PC-9 (cell line): ENCODE results near the gene CSRNP2. TPM values are rescaled to one million over a fixed set of nuclear protein-coding genes. Genes with fewer than 3 reads are reported as not detected.

ENCODE experiments used
- BruUV-seq: library from RNA; stranded (reverse); fragments of 400-500 nt; replicated peaks from 2 replicates; lab custom pipeline; 2021; lab: Mats Ljungman, UMichigan
- CTCF ChIA-PET: fragments of 300-600 bp; sonication (Branson Sonifier 250); formaldehyde crosslinking; loops from one replicate; lab custom pipeline; 2022; ENCODE audit warnings: antibody characterized with exemption; lab: Charles Lee
- POLR2A ChIA-PET: fragments of 300-600 bp; sonication (Branson Sonifier 250); formaldehyde crosslinking; loops from one replicate; lab custom pipeline; 2022; ENCODE audit warnings: antibody characterized with exemption; ENCODE audit not compliant: unreplicated experiment; lab: Charles Lee
- DNase-seq, 2 experiments: peaks; one replicate each; pipeline versions ENCODE4 v3.0.0 to v3.0.0-alpha.2; 2015 to 2022; ENCODE audit warnings: mixed read lengths in 1 of 2
- H2AFZ ChIP-seq: fragments of 200-600 bp; sonication (generic); 2 replicates; pipeline ENCODE4 v1.8.1; 2017; ENCODE audit warnings: antibody characterized with exemption
- H3F3A ChIP-seq: fragments of 200-600 bp; sonication (generic); 2 replicates; pipeline ENCODE4 v1.8.1; 2017; ENCODE audit warnings: antibody characterized with exemption, mild to moderate bottlenecking, low read depth; ENCODE audit not compliant: insufficient read depth
- H3K27ac ChIP-seq: fragments of 200-600 bp; sonication (generic); 2 replicates; pipeline ENCODE4 v1.6.1; 2016; ENCODE audit warnings: mixed run types
- H3K27me3 ChIP-seq: fragments of 200-600 bp; sonication (generic); 2 replicates; pipeline ENCODE4 v1.6.1; 2016; ENCODE audit warnings: low read depth, mixed run types; ENCODE audit not compliant: insufficient read depth
- H3K36me3 ChIP-seq: fragments of 200-600 bp; sonication (generic); 2 replicates; pipeline ENCODE4 v1.6.1; 2016; ENCODE audit warnings: low read depth, mixed run types
- H3K4me1 ChIP-seq: fragments of 200-600 bp; sonication (generic); replicated peaks from 2 replicates; pipeline ENCODE4 v1.6.1; 2016; ENCODE audit warnings: mixed run types; ENCODE audit not compliant: insufficient read depth
- H3K4me2 ChIP-seq: fragments of 200-600 bp; sonication (generic); 2 replicates; pipeline ENCODE4 v1.6.1; 2017; ENCODE audit warnings: mixed run types
- H3K4me3 ChIP-seq: fragments of 200-600 bp; sonication (generic); 2 replicates; pipeline ENCODE4 v1.6.1; 2016; ENCODE audit warnings: mixed run types
- H3K79me2 ChIP-seq: fragments of 200-600 bp; sonication (generic); 2 replicates; pipeline ENCODE4 v1.6.1; 2017; ENCODE audit warnings: low read depth, mixed run types
- H3K9me2 ChIP-seq: fragments of 200-600 bp; sonication (generic); 2 replicates; pipeline ENCODE4 v1.8.1; 2017; ENCODE audit warnings: mild to moderate bottlenecking; ENCODE audit not compliant: insufficient read depth
- H3K9me3 ChIP-seq: fragments of 200-600 bp; sonication (generic); 2 replicates; pipeline ENCODE4 v1.8.1; 2016; ENCODE audit warnings: low read depth; ENCODE audit not compliant: insufficient read depth
- H4K20me1 ChIP-seq: fragments of 200-600 bp; sonication (generic); 2 replicates; pipeline ENCODE4 v1.8.1; 2017; ENCODE audit not compliant: insufficient read depth
- EZH2 ChIP-seq: fragments of 200-600 bp; sonication (generic); IDR thresholded peaks from 2 replicates; pipeline ENCODE4 v1.8.0; 2017; ENCODE audit warnings: antibody characterized with exemption, low read depth
- intact Hi-C: fragments of 100-400 bp; cut with micrococcal nuclease; formaldehyde crosslinking; loops from one replicate; pipeline ENCODE4 v1.10.0; 2022; ENCODE audit not compliant: unreplicated experiment
- total RNA-seq: library from RNA; stranded (reverse); gene quantifications from 2 replicates; pipeline ENCODE4 v1.2.3, GENCODE V29; 2021
- TF ChIP-seq, protein P1 (sequence below): fragments of 200-600 bp; sonication (generic); conservative IDR thresholded peaks from 2 replicates; pipeline ENCODE4 v1.6.1; 2017; ENCODE audit warnings: mixed run types, antibody characterized with exemption, mild to moderate bottlenecking, moderate library complexity

The CSRNP2 gene
- total RNA-seq, 1 experiment from 2014 or later = 19.3 TPM

DNA sequence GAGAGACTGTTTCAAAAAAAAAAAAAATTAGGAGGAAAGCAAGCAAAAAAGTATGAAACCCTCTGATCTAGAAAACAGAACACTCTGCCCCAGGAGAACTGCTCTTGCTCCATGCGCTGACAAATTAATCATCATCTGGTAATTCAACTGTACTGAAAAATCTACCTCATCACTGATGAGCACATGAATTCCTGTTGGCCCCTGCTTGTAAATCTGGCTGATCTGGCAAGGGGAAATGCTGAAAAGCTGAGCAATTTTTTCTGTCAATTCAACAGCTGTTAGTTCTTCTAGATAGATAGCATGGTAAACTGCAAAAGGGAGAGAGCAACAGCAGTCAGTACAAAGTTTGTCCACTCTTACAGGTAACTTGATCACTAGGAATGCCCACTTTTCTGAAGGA lies 15.2 kb upstream of the CSRNP2 start:
- intact Hi-C loops = no loop called here
- Histone ChIP-seq H4K20me1 (no peaks in the 10 kb centered on the region), H2AFZ (no peak overlapping the region), H3K79me2 (no peaks in the 10 kb centered on the region), H3K27ac (no peak overlapping the region), H3K9me3 (no peaks in the 10 kb centered on the region), H3K27me3 (no peaks in the 10 kb centered on the region), H3K4me2 (no peak overlapping the region), H3K4me3 (no peak overlapping the region), H3K4me1 (no peaks in the 10 kb centered on the region), H3K36me3 (peaks cover 12% of the 10 kb centered on the region; the same call in 1 of the 2 replicates), H3K9me2 (no peaks in the 10 kb centered on the region), H3F3A (peaks cover 6% of the 10 kb centered on the region)
- TF ChIP-seq, protein P1, sequence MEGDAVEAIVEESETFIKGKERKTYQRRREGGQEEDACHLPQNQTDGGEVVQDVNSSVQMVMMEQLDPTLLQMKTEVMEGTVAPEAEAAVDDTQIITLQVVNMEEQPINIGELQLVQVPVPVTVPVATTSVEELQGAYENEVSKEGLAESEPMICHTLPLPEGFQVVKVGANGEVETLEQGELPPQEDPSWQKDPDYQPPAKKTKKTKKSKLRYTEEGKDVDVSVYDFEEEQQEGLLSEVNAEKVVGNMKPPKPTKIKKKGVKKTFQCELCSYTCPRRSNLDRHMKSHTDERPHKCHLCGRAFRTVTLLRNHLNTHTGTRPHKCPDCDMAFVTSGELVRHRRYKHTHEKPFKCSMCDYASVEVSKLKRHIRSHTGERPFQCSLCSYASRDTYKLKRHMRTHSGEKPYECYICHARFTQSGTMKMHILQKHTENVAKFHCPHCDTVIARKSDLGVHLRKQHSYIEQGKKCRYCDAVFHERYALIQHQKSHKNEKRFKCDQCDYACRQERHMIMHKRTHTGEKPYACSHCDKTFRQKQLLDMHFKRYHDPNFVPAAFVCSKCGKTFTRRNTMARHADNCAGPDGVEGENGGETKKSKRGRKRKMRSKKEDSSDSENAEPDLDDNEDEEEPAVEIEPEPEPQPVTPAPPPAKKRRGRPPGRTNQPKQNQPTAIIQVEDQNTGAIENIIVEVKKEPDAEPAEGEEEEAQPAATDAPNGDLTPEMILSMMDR = no peak
- TF ChIP-seq EZH2 = no peak
- ChIA-PET POLR2A (no interaction called here), CTCF (no interaction called here)
- BruUV-seq = no TSS peak
- DNase-seq = no peak

DNA sequence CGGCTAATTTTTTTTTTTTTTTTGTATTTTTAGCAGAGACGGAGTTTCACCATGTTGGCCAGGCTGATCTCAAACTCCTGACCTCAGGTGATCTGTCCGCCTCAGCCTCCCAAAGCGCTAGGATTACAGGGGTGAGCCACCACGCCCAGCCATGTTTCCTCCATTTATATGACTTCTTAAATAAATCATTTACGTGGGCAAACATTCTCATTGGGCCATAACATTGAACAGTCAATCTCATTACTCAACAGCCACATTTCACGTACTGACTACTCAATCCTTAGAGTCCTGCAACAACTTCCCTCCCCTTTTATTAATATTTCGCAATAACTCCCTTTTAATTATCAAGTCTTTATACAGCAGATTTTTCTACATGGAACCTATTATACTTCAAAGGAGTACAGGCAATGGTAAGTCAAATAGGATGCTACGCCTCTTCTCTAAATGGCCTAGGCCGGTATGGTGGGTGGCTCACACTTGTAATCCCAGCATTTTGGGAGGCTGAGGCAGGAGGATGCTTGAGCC lies 7.4 kb upstream of the CSRNP2 start:
- ChIA-PET POLR2A (no interaction called here), CTCF (no interaction called here)

DNA sequence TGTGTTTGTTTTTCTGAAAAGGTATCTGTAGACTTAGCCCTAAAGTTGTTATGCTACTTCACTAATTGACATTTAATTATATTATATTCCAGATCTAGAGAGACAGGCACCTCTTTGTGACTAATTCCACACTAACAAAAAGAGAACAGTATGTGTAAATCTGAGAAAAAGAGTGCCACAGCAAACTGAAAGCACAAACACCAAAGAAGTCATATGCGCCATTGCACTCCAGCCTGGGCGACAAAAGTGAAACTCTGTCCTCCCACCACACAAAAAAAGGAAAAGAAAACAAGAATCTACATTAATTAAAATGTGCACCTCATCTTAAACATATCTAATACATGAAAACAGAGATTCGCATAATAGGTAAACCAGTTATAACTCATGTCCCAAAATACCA lies 4.4 kb upstream of the CSRNP2 start:
- DNase-seq = no peak
- Histone ChIP-seq H3K4me1 (no peaks in the 10 kb centered on the region), H3K4me3 (no peak overlapping the region), H3K36me3 (no peaks in the 10 kb centered on the region), H3F3A (peaks cover 12% of the 10 kb centered on the region; the same call in 1 of the 2 replicates), H4K20me1 (no peaks in the 10 kb centered on the region), H3K27ac (no peak overlapping the region), H3K27me3 (no peaks in the 10 kb centered on the region), H3K79me2 (no peaks in the 10 kb centered on the region), H3K9me2 (no peaks in the 10 kb centered on the region), H3K4me2 (no peak overlapping the region), H3K9me3 (no peaks in the 10 kb centered on the region), H2AFZ (no peak overlapping the region)
- intact Hi-C loops = loop anchor here (10.0 kb wide), 1 partner anchor 257 kb away; the partner anchor contains the start of gene CELA1
- BruUV-seq = no TSS peak
- POLR2A ChIA-PET = no interaction called here
- no peak for TF ChIP-seq EZH2
- TF ChIP-seq, protein P1 = no peak
- CTCF ChIA-PET = no interaction called here

More for the DNA sequence above, 7.4 kb upstream of the CSRNP2 start:
- H3K27ac ChIP-seq = no peak overlapping the region
- DNase-seq = no peak
- no peaks in the 10 kb centered on the region for H3K79me2 ChIP-seq
- no peak overlapping the region for H3K4me2 ChIP-seq
- H4K20me1 ChIP-seq = no peaks in the 10 kb centered on the region
- no peaks in the 10 kb centered on the region for H3K27me3 ChIP-seq
- no TSS peak for BruUV-seq
- no peaks in the 10 kb centered on the region for H3K9me2 ChIP-seq
- intact Hi-C loops = no loop called here
- no peaks in the 10 kb centered on the region for H3K4me1 ChIP-seq
- H2AFZ ChIP-seq = no peak overlapping the region
- H3K36me3 ChIP-seq = no peaks in the 10 kb centered on the region
- H3K9me3 ChIP-seq = no peaks in the 10 kb centered on the region
- TF ChIP-seq EZH2 = no peak
- TF ChIP-seq, protein P1 = no peak
- H3F3A ChIP-seq = 0 out of 2 replicates have a peak, but pooled peaks cover 7% of the 10 kb centered on the region
- no peak overlapping the region for H3K4me3 ChIP-seq
